Activated naive CD4-positive, alpha-beta T cell treated with anti-CD3 and anti-CD28 coated beads, Interleukin-2, amount 50 U/mL, for 72 hours (primary cell): Measurements from ENCODE around the gene VAX1. TPM values are rescaled to one million over a fixed set of nuclear protein-coding genes. Genes with fewer than 3 reads are reported as not detected.

Experiments
- ATAC-seq, 2 donors: fragments of 150-1000 bp; cut with Tn5 transposase; 2 replicates each; pipeline ENCODE4 v1.10.0; 2021; ENCODE audit warnings: mild to moderate bottlenecking in 2 of 2, moderate library complexity in 2 of 2
- DNase-seq, 2 donors: peaks; one replicate each; pipeline ENCODE4 v3.0.0; 2021 to 2022; ENCODE audit warnings: low spot score in 2 of 2
- H3K27ac Mint-ChIP-seq, 2 donors: one replicate each; pipeline ENCODE4 v1.8.0; 2022; ENCODE audit warnings: mild to moderate bottlenecking in 2 of 2, mixed read lengths in 2 of 2
- H3K36me3 Mint-ChIP-seq, 2 donors: one replicate each; pipeline ENCODE4 v1.8.0; 2022; ENCODE audit warnings: mixed read lengths in 2 of 2
- H3K9me3 Mint-ChIP-seq, 2 donors: one replicate each; pipeline ENCODE4 v1.8.0; 2022; ENCODE audit warnings: mixed read lengths in 2 of 2
- total RNA-seq, 2 donors: library from RNA; stranded (reverse); gene quantifications; one replicate each; pipeline ENCODE4 v1.2.3, GENCODE V29; 2022

The VAX1 gene
- total RNA-seq, 2 donors from 2014 or later: not detected

- Mint-ChIP-seq H3K27ac (peak overlapping the region in 1 of 2 donors; percentile 36), H3K36me3 (peaks cover 0 to 13% of the 10 kb centered on the region in 2 donors), H3K9me3 (no peaks in the 10 kb centered on the region)
- DNase-seq: no peak
- ATAC-seq: peak; percentile 33 to 40
These were observed 28.6 kb upstream of the VAX1 start for GRCh38 chr10:117166418-117167345.

DNA sequence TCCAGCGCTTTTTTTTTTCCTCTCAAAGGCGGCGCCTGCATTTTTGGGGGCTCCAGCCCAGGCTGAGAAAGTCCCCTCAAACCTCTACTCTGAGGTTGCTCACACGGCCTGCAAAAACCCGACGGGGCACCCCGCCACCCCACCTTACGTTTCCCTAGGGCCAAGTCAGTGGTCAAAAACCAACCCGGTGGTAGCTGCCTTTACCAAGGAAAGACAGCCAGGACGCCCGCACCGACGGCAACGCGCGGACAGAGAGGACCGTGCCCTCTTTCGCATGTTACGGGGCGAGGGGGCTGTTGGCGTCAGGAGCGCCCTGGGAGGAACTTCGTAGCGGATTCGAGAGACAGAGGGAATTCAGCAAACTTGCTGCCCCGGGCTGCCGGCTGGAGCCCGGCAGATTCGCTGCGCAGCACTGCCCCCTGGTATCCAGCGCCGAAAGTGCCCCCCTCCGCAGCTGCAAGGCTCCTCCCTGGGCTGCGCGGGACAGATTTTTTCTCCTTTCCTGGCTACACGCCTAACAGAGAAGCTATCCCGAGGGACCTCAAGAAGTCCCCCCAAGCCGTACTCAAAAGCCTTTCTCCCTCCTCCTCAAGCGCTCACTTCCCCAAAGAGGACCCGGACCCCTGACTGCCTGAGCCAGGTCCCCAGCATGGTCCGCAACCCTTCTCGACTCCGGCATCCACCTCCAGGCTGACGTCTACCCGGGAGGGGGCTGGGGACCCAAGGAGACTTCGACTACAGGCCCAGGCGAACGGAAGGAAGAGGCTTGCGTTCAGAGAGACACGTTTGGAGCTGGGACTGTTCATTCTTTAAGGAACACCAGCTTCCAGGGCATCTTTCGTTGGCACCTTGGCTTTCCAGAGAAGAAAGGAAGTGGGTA lies 27.7 kb upstream of the VAX1 start:
- Mint-ChIP-seq H3K9me3 (no peaks in the 10 kb centered on the region), H3K36me3 (peaks cover 0 to 17% of the 10 kb centered on the region in 2 donors), H3K27ac (no peak overlapping the region)
- peak in 1 of 2 donors; percentile 28 for DNase-seq
- ATAC-seq: no peak

GRCh38 chr10:117164592-117165537 lies 26.8 kb upstream of the VAX1 start:
- no peak for ATAC-seq
- Mint-ChIP-seq H3K9me3 (no peaks in the 10 kb centered on the region), H3K27ac (peak overlapping the region in 1 of 2 donors; percentile 36), H3K36me3 (peaks cover 0 to 17% of the 10 kb centered on the region in 2 donors)
- DNase-seq: no peak

GRCh38 chr10:117163954-117164548 lies 26.0 kb upstream of the VAX1 start:
- DNase-seq (no peak), ATAC-seq (no peak)
- peaks cover 0 to 17% of the 10 kb centered on the region in 2 donors for H3K36me3 Mint-ChIP-seq
- H3K27ac Mint-ChIP-seq: no peak overlapping the region
- no peaks in the 10 kb centered on the region for H3K9me3 Mint-ChIP-seq

DNA sequence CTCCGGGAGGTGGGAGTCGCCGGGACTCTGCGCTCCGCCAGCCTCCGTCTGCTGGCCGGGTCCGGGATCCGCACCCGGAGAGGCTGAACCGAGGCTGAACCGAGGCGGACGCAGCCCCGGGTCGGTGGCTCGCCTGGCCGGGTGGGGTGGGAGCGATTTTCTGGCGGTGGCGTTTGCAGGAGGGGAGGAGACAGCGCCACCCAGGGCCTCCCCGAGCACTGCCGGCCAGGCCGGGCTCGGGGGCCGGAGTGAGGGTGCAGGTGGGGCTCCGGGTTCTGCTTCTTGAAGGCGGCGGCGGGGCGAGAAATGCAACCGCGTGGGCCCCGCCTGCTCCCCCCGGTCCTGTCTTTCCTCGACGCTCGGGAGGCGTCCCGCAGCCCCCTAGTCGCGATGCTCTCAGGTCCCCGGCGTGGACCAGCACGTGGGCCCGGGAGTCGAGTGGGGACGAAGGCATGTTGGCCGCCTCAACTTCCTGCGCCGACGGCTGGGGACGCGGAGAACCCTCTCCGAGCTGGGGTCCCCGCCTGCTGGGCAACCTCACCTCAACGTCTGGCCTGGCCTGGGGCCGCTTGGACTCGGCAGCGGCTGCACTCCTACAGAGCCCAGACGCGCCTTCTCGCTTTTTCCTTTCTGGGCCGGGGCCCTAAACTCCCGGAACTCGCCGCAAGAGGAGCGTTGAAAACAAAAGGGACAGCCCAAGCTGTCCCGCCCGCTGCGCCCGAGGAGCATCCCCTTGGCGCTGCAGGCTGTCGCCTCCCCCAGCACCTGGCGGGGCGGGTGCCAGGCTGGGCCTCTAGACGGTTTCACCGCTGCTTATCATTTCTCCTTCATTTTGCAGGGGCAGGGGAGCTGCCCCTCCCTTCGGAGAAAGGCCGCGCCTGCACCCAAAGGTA lies 25.2 kb upstream of the VAX1 start:
- Mint-ChIP-seq H3K27ac (no peak overlapping the region), H3K9me3 (no peaks in the 10 kb centered on the region), H3K36me3 (peaks cover 0 to 17% of the 10 kb centered on the region in 2 donors)
- DNase-seq (no peak), ATAC-seq (no peak)

DNA sequence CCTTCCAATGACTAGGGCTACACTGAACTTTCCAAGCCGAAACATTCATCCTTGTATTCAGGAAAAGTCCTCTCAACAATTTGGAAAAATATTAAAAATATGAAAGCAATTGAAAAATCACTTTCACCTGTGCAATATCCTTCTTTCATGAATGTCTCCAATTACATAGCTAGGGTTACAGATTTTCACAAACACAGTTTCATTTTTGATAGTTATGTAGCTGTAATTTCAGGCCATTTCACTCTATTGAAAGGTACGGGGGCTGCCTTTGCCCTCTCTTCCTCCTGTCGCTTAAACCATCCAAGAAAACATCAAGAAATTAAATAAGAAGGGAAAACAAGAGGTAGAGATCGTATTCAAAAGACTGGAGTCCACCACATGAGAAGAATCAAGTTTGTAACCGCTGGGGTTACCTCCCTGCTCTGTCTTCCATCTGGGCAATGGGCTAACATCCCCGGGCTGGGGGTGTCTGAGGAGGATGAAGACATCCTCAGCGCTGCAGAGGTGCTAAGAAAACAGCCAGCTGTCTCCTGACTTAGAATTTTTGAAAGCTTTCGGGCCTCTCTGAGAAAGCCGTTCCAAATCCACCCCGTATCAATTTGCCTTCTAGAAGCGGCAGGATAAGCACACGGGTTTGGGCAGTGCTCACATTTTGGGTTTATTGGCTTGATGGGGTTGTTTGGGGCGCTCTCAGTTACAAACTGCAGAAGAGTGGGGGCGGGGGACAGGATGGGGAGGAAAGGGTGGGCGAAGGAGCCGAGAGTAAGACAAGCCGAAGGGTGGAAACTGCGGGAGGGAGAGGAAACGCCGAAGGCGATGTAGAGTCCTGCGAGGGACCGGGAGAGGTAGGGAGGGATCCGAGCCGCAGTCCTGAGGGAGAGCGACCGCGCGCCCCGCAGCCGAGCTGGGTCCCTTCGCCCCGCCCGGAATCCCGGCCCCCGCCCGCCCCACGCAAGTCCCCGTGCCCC lies 24.3 kb upstream of the VAX1 start:
- ATAC-seq (no peak), DNase-seq (no peak)
- peaks cover 0 to 15% of the 10 kb centered on the region in 2 donors for H3K36me3 Mint-ChIP-seq
- H3K9me3 Mint-ChIP-seq: no peaks in the 10 kb centered on the region
- H3K27ac Mint-ChIP-seq: no peak overlapping the region

- no peak for ATAC-seq
- DNase-seq: no peak
- Mint-ChIP-seq H3K36me3 (peaks cover 0 to 9% of the 10 kb centered on the region in 2 donors), H3K9me3 (no peaks in the 10 kb centered on the region), H3K27ac (no peak overlapping the region)
These were observed 23.4 kb upstream of the VAX1 start for GRCh38 chr10:117161386-117162033.

DNA sequence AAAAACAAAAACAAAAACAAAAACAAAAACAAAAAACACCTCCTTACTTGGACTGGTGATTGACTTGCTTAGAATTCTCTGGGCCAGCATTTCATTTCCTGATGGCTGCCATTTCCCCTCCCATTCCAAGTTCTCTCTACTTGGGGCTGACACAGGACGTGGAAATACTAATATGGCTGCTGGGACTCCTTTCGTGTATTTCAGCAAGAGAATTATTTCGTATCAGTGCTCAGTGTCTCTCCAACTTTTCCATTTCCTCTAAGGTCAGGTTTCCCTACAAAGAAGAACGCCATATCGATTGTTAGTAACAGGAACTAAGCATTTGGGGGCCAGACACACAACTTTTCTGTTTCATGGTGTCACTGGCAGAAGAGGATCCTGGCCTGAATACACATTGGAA lies 22.5 kb upstream of the VAX1 start:
- no peak for ATAC-seq
- Mint-ChIP-seq H3K36me3 (peaks cover 0 to 9% of the 10 kb centered on the region in 2 donors), H3K9me3 (no peaks in the 10 kb centered on the region), H3K27ac (no peak overlapping the region)
- no peak for DNase-seq

DNA sequence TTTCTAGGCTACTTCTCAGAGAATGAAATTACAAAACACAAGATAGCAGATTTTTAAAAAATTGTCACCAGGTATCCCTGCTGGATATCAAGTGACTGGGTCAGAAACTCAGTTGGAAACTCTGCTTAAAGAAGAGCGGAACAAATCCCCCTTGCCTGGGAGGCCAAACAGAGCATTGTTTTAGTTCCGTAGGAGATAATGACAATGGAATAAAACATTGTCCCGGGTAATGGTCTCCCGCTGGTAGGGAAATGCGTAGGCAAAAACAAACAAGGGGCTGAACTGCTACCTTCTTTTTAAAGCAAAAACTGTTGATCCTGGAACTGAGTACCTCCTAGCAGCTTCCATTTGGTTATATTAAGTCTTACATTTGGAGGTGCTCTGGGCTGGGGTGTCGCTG lies 21.3 kb upstream of the VAX1 start:
- H3K36me3 Mint-ChIP-seq: peaks cover 0 to 5% of the 10 kb centered on the region in 2 donors
- H3K27ac Mint-ChIP-seq: no peak overlapping the region
- no peaks in the 10 kb centered on the region for H3K9me3 Mint-ChIP-seq
- ATAC-seq: no peak
- no peak for DNase-seq

GRCh38 chr10:117158297-117158696 lies 20.2 kb upstream of the VAX1 start:
- H3K36me3 Mint-ChIP-seq: peaks cover 0 to 5% of the 10 kb centered on the region in 2 donors
- DNase-seq (no peak), ATAC-seq (no peak)
- H3K27ac Mint-ChIP-seq: no peak overlapping the region
- H3K9me3 Mint-ChIP-seq: no peaks in the 10 kb centered on the region

GRCh38 chr10:117152668-117153067 lies 14.6 kb upstream of the VAX1 start:
- Mint-ChIP-seq H3K36me3 (no peaks in the 10 kb centered on the region), H3K9me3 (no peaks in the 10 kb centered on the region), H3K27ac (no peak overlapping the region)
- no peak for ATAC-seq
- no peak for DNase-seq

DNA sequence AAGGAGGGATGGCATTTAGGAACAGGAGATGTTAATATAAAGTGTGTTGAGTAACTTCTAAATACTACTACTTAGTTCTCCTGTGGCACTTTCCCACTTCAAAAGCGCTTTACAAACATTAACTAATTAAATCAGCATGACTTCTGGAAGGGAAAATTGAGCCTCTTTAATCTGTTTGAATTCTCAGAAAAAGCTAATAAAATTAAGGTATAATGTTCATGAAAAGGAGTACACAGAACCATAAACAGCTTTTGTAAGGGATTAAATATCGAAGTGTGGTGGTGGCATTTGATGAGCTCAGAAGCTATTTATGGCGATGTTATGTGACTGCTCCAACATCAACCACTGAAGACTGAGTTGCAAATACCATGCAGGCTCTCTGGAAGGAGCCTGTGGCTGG lies 10.2 kb upstream of the VAX1 start:
- no peak for DNase-seq
- H3K36me3 Mint-ChIP-seq: peaks cover 5 to 7% of the 10 kb centered on the region in 2 donors
- ATAC-seq: no peak

GRCh38 chr10:117145019-117145418 lies 6.9 kb upstream of the VAX1 start:
- ATAC-seq: no peak
- no peak for DNase-seq
- Mint-ChIP-seq H3K36me3 (peaks cover 14% of the 10 kb centered on the region in 2 donors), H3K27ac (no peak overlapping the region), H3K9me3 (peaks cover 0 to 5% of the 10 kb centered on the region in 2 donors)

More for the DNA sequence above, 10.2 kb upstream of the VAX1 start:
- Mint-ChIP-seq H3K27ac (no peak overlapping the region), H3K9me3 (peaks cover 0 to 5% of the 10 kb centered on the region in 2 donors)
